GM21381 (cell line): Measurements from ENCODE around the gene UBE2E2.

Source experiments
- ATAC-seq: cut with Tn5 transposase; IDR thresholded peaks from one replicate; pipeline ENCODE4 v1.9.1; 2021; ENCODE audit warnings: mild to moderate bottlenecking, moderate library complexity; ENCODE audit not compliant: unreplicated experiment

Gene UBE2E2

GRCh38 chr3:23377928-23378672 is 175.0 kb downstream of the UBE2E2 start:
- no peak for ATAC-seq

GRCh38 chr3:23383875-23384274 is 180.7 kb downstream of the UBE2E2 start:
- no peak for ATAC-seq

- no peak for ATAC-seq
Observed at GRCh38 chr3:23385327-23385726, 182.2 kb downstream of the UBE2E2 start.

- ATAC-seq: no peak
Observed at GRCh38 chr3:23387286-23387918, 184.3 kb downstream of the UBE2E2 start.

- no peak for ATAC-seq
Observed at GRCh38 chr3:23389089-23389488, 186.0 kb downstream of the UBE2E2 start.

GRCh38 chr3:23389686-23390085 is 186.6 kb downstream of the UBE2E2 start:
- no peak for ATAC-seq

- no peak for ATAC-seq
Observed at GRCh38 chr3:23390446-23390845, 187.3 kb downstream of the UBE2E2 start.

GRCh38 chr3:23390989-23391553 is 187.9 kb downstream of the UBE2E2 start:
- no peak for ATAC-seq

- ATAC-seq: no peak
Observed at GRCh38 chr3:23395115-23395514, 192.0 kb downstream of the UBE2E2 start.

GRCh38 chr3:23396746-23397145 is 193.6 kb downstream of the UBE2E2 start:
- ATAC-seq: no peak

- no peak for ATAC-seq
Observed at GRCh38 chr3:23399221-23399620, 196.1 kb downstream of the UBE2E2 start.

- ATAC-seq: peak; percentile 59
Observed at GRCh38 chr3:23402728-23403492, 199.8 kb downstream of the UBE2E2 start.

- no peak for ATAC-seq
Observed at GRCh38 chr3:23404246-23404645, 201.1 kb downstream of the UBE2E2 start.

GRCh38 chr3:23405081-23405480 is 202.0 kb downstream of the UBE2E2 start:
- ATAC-seq: peak; percentile 46

GRCh38 chr3:23406601-23407000 is 203.5 kb downstream of the UBE2E2 start:
- no peak for ATAC-seq

GRCh38 chr3:23418026-23418425 is 214.9 kb downstream of the UBE2E2 start:
- no peak for ATAC-seq

- peak; percentile 46 for ATAC-seq
Observed at GRCh38 chr3:23421811-23422516, 218.8 kb downstream of the UBE2E2 start.

- peak; percentile 71 for ATAC-seq
Observed at GRCh38 chr3:23422517-23422851, 219.4 kb downstream of the UBE2E2 start.

GRCh38 chr3:23425410-23425809 is 222.3 kb downstream of the UBE2E2 start:
- ATAC-seq: no peak

GRCh38 chr3:23430781-23431398 is 227.8 kb downstream of the UBE2E2 start:
- ATAC-seq: peak; percentile 64

GRCh38 chr3:23431764-23432163 is 228.6 kb downstream of the UBE2E2 start:
- no peak for ATAC-seq
